Stomach (tissue), 4 donors: ENCODE results near the gene NDP.

Source experiments
- CTCF ChIP-seq, 7 experiments: fragments of 450-650 bp in 4 of 7; fragments of 200-600 bp in 3 of 7; sonication (generic) in 3 of 7; IDR thresholded peaks; one replicate each; pipeline ENCODE4 v1.5.1; 2016 to 2019; ENCODE audit warnings: antibody characterized with exemption in 7 of 7, control low read depth in 2 of 7, mild to moderate bottlenecking in 1 of 7
- EP300 ChIP-seq: sonication (generic); formaldehyde crosslinking; IDR thresholded peaks from one replicate; pipeline ENCODE4 v1.6.1; 2017; ENCODE audit warnings: antibody characterized with exemption
- POLR2A ChIP-seq, 4 donors: fragments of 450-650 bp; IDR thresholded peaks; one replicate each; pipeline ENCODE4 v1.6.1; 2016; ENCODE audit warnings: antibody characterized with exemption in 4 of 4, control low read depth in 2 of 4, mild to moderate bottlenecking in 1 of 4, moderate library complexity in 1 of 4
- POLR2AphosphoS5 ChIP-seq, 3 donors: sonication (generic); formaldehyde crosslinking; IDR thresholded peaks; one replicate each; pipeline ENCODE4 v1.6.1; 2016; ENCODE audit warnings: antibody characterized with exemption in 3 of 3

GRCh38 chrX:44006081-44006480 is 32.9 kb upstream of the NDP start:
- TF ChIP-seq EP300 = no peak
- no peak for TF ChIP-seq CTCF (IDR thresholded peaks at IDR 0.05)
- no peak for TF ChIP-seq POLR2A (IDR thresholded peaks at IDR 0.05)
- no peak for TF ChIP-seq POLR2AphosphoS5 (IDR thresholded peaks at IDR 0.05)
